Effector memory CD8-positive, alpha-beta T cell (primary cell): Measurements from ENCODE around the gene CSF2RB.

Experiments used
- ATAC-seq: fragments of 150-1000 bp; cut with Tn5 transposase; replicated peaks from 2 replicates; pipeline ENCODE4 v1.10.0; 2021; ENCODE audit warnings: mild to moderate bottlenecking, moderate library complexity
- DNase-seq, 3 experiments: peaks; one replicate each; pipeline ENCODE4 v3.0.0; 2021
- H3K27ac Mint-ChIP-seq, 2 donors: one replicate each; pipeline ENCODE4 v1.8.0; 2022; ENCODE audit warnings: mild to moderate bottlenecking in 2 of 2, mixed read lengths in 2 of 2, moderate library complexity in 2 of 2
- H3K27me3 Mint-ChIP-seq, 2 donors: one replicate each; pipeline ENCODE4 v1.8.0; 2022; ENCODE audit warnings: mixed read lengths in 2 of 2
- H3K36me3 Mint-ChIP-seq: one replicate; pipeline ENCODE4 v1.8.0; 2022; ENCODE audit warnings: mild to moderate bottlenecking, moderate library complexity, mixed read lengths; ENCODE audit not compliant: insufficient read depth
- H3K4me1 Mint-ChIP-seq, 2 donors: one replicate each; pipeline ENCODE4 v1.8.0; 2022; ENCODE audit warnings: low read depth in 2 of 2, mixed read lengths in 2 of 2
- H3K4me3 Mint-ChIP-seq, 2 donors: one replicate each; pipeline ENCODE4 v1.8.0; 2022; ENCODE audit warnings: mild to moderate bottlenecking in 2 of 2, mixed read lengths in 2 of 2, moderate library complexity in 2 of 2
- H3K9me3 Mint-ChIP-seq, 2 donors: one replicate each; pipeline ENCODE4 v1.8.0; 2022; ENCODE audit warnings: mixed read lengths in 2 of 2

CSF2RB gene

GRCh38 chr22:36938886-36939285 is 25.5 kb downstream of the CSF2RB start:
- ATAC-seq, result no peak
- Mint-ChIP-seq H3K27ac (no peak overlapping the region), H3K36me3 (no peaks in the 10 kb centered on the region)

GRCh38 chr22:36940676-36941075 is 27.2 kb downstream of the CSF2RB start:
- Mint-ChIP-seq H3K27ac (no peak overlapping the region), H3K4me1 (peaks cover 0 to 3% of the 10 kb centered on the region in 2 donors), H3K36me3 (no peaks in the 10 kb centered on the region), H3K9me3 (no peaks in the 10 kb centered on the region), H3K4me3 (no peak overlapping the region), H3K27me3 (peaks cover 39 to 58% of the 10 kb centered on the region in 2 donors)
- DNase-seq (no peak), ATAC-seq (no peak)

More at GRCh38 chr22:36938886-36939285, 25.5 kb downstream of the CSF2RB start:
- Mint-ChIP-seq H3K4me1 (peaks cover 0 to 3% of the 10 kb centered on the region in 2 donors), H3K9me3 (no peaks in the 10 kb centered on the region), H3K4me3 (no peak overlapping the region), H3K27me3 (peaks cover 30 to 49% of the 10 kb centered on the region in 2 donors)
- DNase-seq, result no peak

- Mint-ChIP-seq H3K27me3 (peaks cover 39 to 44% of the 10 kb centered on the region in 2 donors), H3K9me3 (no peaks in the 10 kb centered on the region), H3K4me1 (no peaks in the 10 kb centered on the region), H3K4me3 (no peak overlapping the region), H3K27ac (no peak overlapping the region), H3K36me3 (no peaks in the 10 kb centered on the region)
- DNase-seq (no peak), ATAC-seq (no peak)
These were observed 29.1 kb downstream of the CSF2RB start for GRCh38 chr22:36942556-36942955.

- no peaks in the 10 kb centered on the region for H3K4me1 Mint-ChIP-seq
- H3K36me3 Mint-ChIP-seq, result no peaks in the 10 kb centered on the region
- H3K27ac Mint-ChIP-seq, result no peak overlapping the region
- no peak overlapping the region for H3K4me3 Mint-ChIP-seq
- ATAC-seq, result no peak
- DNase-seq, result no peak
- no peaks in the 10 kb centered on the region for H3K9me3 Mint-ChIP-seq
- peaks cover 31 to 44% of the 10 kb centered on the region in 2 donors for H3K27me3 Mint-ChIP-seq
These were observed 33.2 kb downstream of the CSF2RB start for GRCh38 chr22:36946421-36947158.

- ATAC-seq (no peak), DNase-seq (no peak)
- Mint-ChIP-seq H3K4me1 (no peaks in the 10 kb centered on the region), H3K27me3 (peaks cover 25 to 56% of the 10 kb centered on the region in 2 donors), H3K27ac (no peak overlapping the region), H3K9me3 (no peaks in the 10 kb centered on the region), H3K36me3 (no peaks in the 10 kb centered on the region), H3K4me3 (no peak overlapping the region)
These were observed 35.1 kb downstream of the CSF2RB start for GRCh38 chr22:36948273-36949225.

- Mint-ChIP-seq H3K27ac (no peak overlapping the region), H3K4me1 (peaks cover 0 to 7% of the 10 kb centered on the region in 2 donors), H3K4me3 (no peak overlapping the region), H3K27me3 (peaks cover 31 to 55% of the 10 kb centered on the region in 2 donors), H3K36me3 (no peaks in the 10 kb centered on the region), H3K9me3 (peaks cover 0 to 2% of the 10 kb centered on the region in 2 donors)
- ATAC-seq (no peak), DNase-seq (no peak)
These were observed 37.6 kb downstream of the CSF2RB start for GRCh38 chr22:36950797-36951590.

GRCh38 chr22:36951746-36952145 is 38.3 kb downstream of the CSF2RB start:
- Mint-ChIP-seq H3K9me3 (peaks cover 2% of the 10 kb centered on the region in 2 donors), H3K27ac (no peak overlapping the region), H3K27me3 (peaks cover 31 to 55% of the 10 kb centered on the region in 2 donors), H3K4me1 (peaks cover 0 to 7% of the 10 kb centered on the region in 2 donors), H3K4me3 (no peak overlapping the region), H3K36me3 (no peaks in the 10 kb centered on the region)
- DNase-seq, result no peak
- ATAC-seq, result no peak

GRCh38 chr22:36953239-36954080 is 40.0 kb downstream of the CSF2RB start:
- ATAC-seq (no peak), DNase-seq (no peak)
- no peak overlapping the region for H3K4me3 Mint-ChIP-seq
- no peaks in the 10 kb centered on the region for H3K36me3 Mint-ChIP-seq
- peaks cover 31 to 55% of the 10 kb centered on the region in 2 donors for H3K27me3 Mint-ChIP-seq
- H3K4me1 Mint-ChIP-seq, result peaks cover 0 to 7% of the 10 kb centered on the region in 2 donors
- H3K27ac Mint-ChIP-seq, result no peak overlapping the region
- H3K9me3 Mint-ChIP-seq, result peaks cover 4 to 8% of the 10 kb centered on the region in 2 donors

GRCh38 chr22:36954251-36955014 is 41.0 kb downstream of the CSF2RB start:
- H3K27ac Mint-ChIP-seq, result no peak overlapping the region
- no peak for DNase-seq
- peaks cover 31 to 62% of the 10 kb centered on the region in 2 donors for H3K27me3 Mint-ChIP-seq
- H3K36me3 Mint-ChIP-seq, result no peaks in the 10 kb centered on the region
- peaks cover 4 to 8% of the 10 kb centered on the region in 2 donors for H3K9me3 Mint-ChIP-seq
- H3K4me1 Mint-ChIP-seq, result peaks cover 0 to 7% of the 10 kb centered on the region in 2 donors
- no peak overlapping the region for H3K4me3 Mint-ChIP-seq
- no peak for ATAC-seq

GRCh38 chr22:36955691-36956090 is 42.3 kb downstream of the CSF2RB start:
- H3K27ac Mint-ChIP-seq, result no peak overlapping the region
- no peaks in the 10 kb centered on the region for H3K36me3 Mint-ChIP-seq
- peaks cover 34 to 67% of the 10 kb centered on the region in 2 donors for H3K27me3 Mint-ChIP-seq
- no peak overlapping the region for H3K4me3 Mint-ChIP-seq
- peaks cover 0 to 7% of the 10 kb centered on the region in 2 donors for H3K4me1 Mint-ChIP-seq
- DNase-seq (no peak), ATAC-seq (no peak)
- peaks cover 4 to 8% of the 10 kb centered on the region in 2 donors for H3K9me3 Mint-ChIP-seq

- no peak for DNase-seq
- H3K36me3 Mint-ChIP-seq, result no peaks in the 10 kb centered on the region
- no peak overlapping the region for H3K27ac Mint-ChIP-seq
These were observed 44.9 kb downstream of the CSF2RB start for GRCh38 chr22:36958366-36958765.

GRCh38 chr22:36961626-36962025 is 48.2 kb downstream of the CSF2RB start:
- Mint-ChIP-seq H3K27ac (no peak overlapping the region), H3K4me1 (no peaks in the 10 kb centered on the region), H3K27me3 (peaks cover 19 to 51% of the 10 kb centered on the region in 2 donors), H3K36me3 (no peaks in the 10 kb centered on the region), H3K9me3 (peaks cover 3 to 6% of the 10 kb centered on the region in 2 donors), H3K4me3 (no peak overlapping the region)
- ATAC-seq, result no peak
- DNase-seq, result no peak

More at GRCh38 chr22:36958366-36958765, 44.9 kb downstream of the CSF2RB start:
- peaks cover 0 to 7% of the 10 kb centered on the region in 2 donors for H3K4me1 Mint-ChIP-seq
- no peak overlapping the region for H3K4me3 Mint-ChIP-seq
- H3K9me3 Mint-ChIP-seq, result peaks cover 4 to 8% of the 10 kb centered on the region in 2 donors
- no peak for ATAC-seq
- H3K27me3 Mint-ChIP-seq, result peaks cover 34 to 67% of the 10 kb centered on the region in 2 donors
